ENCODE data around the gene PAQR3.

The PAQR3 gene

DNA sequence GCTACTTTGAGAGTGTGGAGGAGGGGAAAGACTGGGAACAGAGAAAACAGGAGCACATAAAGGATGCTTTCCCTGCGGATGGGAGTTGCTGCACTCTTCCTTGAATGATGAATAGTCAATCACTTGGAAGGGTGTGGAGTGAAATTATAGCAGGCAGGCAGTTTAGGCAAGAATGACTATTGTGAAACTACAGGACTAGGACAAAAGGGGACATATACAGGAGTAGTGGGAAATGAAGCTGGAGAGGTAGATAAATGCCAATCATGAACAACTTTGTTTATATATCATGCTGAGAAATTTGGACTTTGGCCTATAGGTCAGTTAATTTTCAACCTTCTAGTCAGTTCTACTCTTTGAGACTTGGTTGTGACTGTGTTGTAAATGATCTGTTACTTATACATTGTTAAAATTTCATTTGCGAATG is 76.9 kb downstream of the PAQR3 start:
- DNase-seq (ENCODE audit: low spot score) = no peak

All from CD4-positive, alpha-beta T cell treated with Interleukin-15 for 4 hours (primary cell).